Activated CD8-positive, alpha-beta memory T cell treated with anti-CD3 and anti-CD28 coated beads, Interleukin-2, amount 10 ng/mL, durations not matched to agents 7 days and 5 days (primary cell): Measurements from ENCODE around the gene ARF1. TPM values are rescaled to one million over a fixed set of nuclear protein-coding genes. Genes with fewer than 3 reads are reported as not detected.

ENCODE experiments used
- ATAC-seq: fragments of 150-1000 bp; cut with Tn5 transposase; one replicate; pipeline ENCODE4 v1.10.0; 2021; ENCODE audit warnings: moderate library complexity
- CTCF ChIA-PET: fragments of 350-600 bp; sonication (Branson Sonifier 250); formaldehyde crosslinking; loops from one replicate; lab custom pipeline; 2021; ENCODE audit warnings: antibody characterized with exemption; lab: Charles Lee
- DNase-seq: peaks from one replicate; pipeline ENCODE4 v3.0.0-alpha.2; 2020
- H3K27ac Mint-ChIP-seq: one replicate; pipeline ENCODE4 v1.8.0; 2021; ENCODE audit warnings: mild to moderate bottlenecking, mixed read lengths
- H3K27me3 Mint-ChIP-seq: one replicate; pipeline ENCODE4 v1.8.0; 2021; ENCODE audit warnings: mixed read lengths
- H3K36me3 Mint-ChIP-seq: one replicate; pipeline ENCODE4 v1.8.0; 2021; ENCODE audit warnings: mild to moderate bottlenecking, mixed read lengths
- H3K4me1 Mint-ChIP-seq: one replicate; pipeline ENCODE4 v1.8.0; 2021; ENCODE audit warnings: mixed read lengths
- H3K4me3 Mint-ChIP-seq: one replicate; pipeline ENCODE4 v1.8.0; 2021; ENCODE audit warnings: mild to moderate bottlenecking, moderate library complexity, mixed read lengths
- H3K9me3 Mint-ChIP-seq: one replicate; pipeline ENCODE4 v1.8.0; 2022; ENCODE audit warnings: low read depth, mixed read lengths
- total RNA-seq, 2 experiments: library from RNA; stranded (reverse); gene quantifications; one replicate each; pipeline ENCODE4 v1.2.3, GENCODE V29; 2021

Gene ARF1
- total RNA-seq: 100 to 1,000 TPM; 313 to 344 TPM

DNA sequence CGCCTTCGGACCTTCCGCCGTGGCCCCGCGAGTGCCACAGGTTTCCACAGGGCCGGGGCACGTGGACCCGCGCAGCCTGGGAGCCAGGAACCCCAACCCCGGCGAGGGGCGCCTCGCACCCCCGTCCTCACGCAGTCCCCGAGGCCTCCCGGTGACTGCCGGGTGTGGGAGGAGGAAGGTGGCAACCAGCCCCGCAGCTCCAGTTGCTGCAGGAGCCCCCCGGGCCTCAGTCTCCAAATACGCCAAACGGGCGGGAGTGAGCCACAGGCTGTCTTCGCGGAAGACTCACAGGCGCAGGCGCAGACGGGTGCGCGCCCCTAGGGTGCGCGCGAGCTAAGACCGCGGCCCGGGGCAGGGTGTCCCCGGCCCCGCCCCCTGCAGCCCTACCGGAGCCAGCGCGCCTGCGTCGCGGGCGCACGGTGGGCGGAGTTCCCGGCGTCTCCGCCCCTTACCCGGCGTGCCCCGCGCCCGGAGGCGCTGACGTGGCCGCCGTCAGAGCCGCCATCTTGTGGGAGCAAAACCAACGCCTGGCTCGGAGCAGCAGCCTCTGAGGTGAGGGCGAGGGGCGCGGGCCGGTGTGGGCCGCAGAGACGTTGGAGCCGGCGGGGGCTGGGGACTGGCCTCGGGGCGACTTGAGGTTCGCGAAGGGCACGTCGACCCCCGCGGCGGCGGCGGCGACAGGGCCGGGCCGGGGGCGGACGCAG is at the start of gene ARF1:
TSS of gene ARF1 (plus strand) at position 495 of the 704 bp plus-strand sequence. CDS start 14,407 bp downstream, outside the sequence.
- H3K4me3 Mint-ChIP-seq: peak within 1 kb of the TSS; percentile 99
- no peaks in the 10 kb centered on the region for H3K9me3 Mint-ChIP-seq
- H3K27ac Mint-ChIP-seq: peak within 1 kb of the TSS; percentile 97
- no peaks in the 10 kb centered on the region for H3K27me3 Mint-ChIP-seq
- CTCF ChIA-PET: interaction anchor here (0.8 to 2.1 kb wide), 8 partner anchors 9 to 601 kb away, joined by 3 to 6 read pairs (median 4); partner anchors contain the start of gene MRPL55
- DNase-seq (peak; percentile 95), ATAC-seq (peak; percentile 88)
- H3K4me1 Mint-ChIP-seq: peaks cover 40% of the 10 kb centered on the region
- peaks cover 26% of the 10 kb centered on the region for H3K36me3 Mint-ChIP-seq

DNA sequence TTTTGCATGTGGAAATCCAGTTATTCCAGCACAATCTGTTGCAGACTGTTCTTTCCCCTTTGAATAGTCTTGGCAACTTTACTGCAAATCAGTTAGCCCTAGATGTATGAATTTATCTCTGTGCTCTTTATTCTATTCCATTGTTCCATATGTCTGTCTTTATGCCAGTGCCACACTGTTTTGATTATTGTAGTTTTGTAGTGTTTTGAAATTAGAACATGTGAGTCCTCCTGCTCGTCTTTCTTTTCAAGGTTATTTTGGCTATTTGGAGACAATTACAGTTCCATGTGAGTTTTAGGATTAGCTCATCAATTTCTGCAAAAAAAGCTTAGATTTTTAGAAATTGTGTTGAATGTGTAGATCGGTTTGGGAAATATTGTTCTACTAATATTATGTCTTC is 49.1 kb upstream of the ARF1 start:
- Mint-ChIP-seq H3K4me1 (no peaks in the 10 kb centered on the region), H3K4me3 (no peak overlapping the region), H3K36me3 (no peaks in the 10 kb centered on the region), H3K27me3 (peaks cover 24% of the 10 kb centered on the region), H3K9me3 (no peaks in the 10 kb centered on the region), H3K27ac (no peak overlapping the region)
- CTCF ChIA-PET: no interaction called here
- DNase-seq (no peak), ATAC-seq (no peak)

DNA sequence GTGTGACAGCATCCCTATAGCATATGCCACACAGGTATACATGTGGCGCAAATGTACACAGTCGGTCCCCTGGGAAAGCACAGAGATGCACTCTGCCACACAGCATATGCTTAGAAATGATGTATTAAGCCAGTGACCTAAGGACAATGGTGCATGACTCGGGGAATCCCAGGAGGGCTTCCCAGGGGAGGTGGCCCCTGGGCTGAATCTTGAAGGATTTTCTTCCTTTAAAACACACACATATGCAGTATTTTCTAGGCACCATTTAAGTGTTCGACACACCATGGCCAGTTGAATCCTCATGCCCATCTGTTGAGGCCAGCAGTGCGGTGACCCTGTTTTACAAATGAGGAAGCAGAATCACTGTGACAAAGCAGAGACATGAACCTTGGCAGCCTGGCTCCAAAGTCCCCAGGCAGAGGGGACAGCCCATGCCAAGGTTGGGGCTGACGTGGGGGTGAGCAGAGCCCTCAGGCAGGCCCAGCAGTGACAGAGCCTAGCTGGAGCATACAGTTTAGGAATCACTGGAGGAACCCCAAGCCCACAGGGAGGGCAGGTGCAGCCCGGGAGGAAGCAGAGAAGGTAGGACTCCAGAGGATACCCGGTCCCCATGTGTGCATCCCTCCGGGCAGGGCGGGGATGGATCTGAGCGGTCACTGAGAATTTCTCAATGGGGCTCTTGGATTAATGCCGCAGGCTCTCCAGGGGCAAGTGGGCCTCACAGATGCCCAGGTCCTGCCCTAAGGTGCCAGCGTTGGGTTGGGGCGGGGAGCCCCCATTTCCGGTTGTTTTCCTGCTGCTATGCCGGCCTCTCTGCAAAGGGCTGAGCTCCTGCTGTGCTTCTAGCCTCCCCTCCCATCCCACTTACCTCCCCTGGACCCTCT is 47.3 kb upstream of the ARF1 start:
- Mint-ChIP-seq H3K27ac (no peak overlapping the region), H3K36me3 (no peaks in the 10 kb centered on the region), H3K27me3 (peaks cover 32% of the 10 kb centered on the region), H3K4me3 (no peak overlapping the region), H3K9me3 (no peaks in the 10 kb centered on the region), H3K4me1 (no peaks in the 10 kb centered on the region)
- ATAC-seq: no peak
- CTCF ChIA-PET: no interaction called here
- no peak for DNase-seq

DNA sequence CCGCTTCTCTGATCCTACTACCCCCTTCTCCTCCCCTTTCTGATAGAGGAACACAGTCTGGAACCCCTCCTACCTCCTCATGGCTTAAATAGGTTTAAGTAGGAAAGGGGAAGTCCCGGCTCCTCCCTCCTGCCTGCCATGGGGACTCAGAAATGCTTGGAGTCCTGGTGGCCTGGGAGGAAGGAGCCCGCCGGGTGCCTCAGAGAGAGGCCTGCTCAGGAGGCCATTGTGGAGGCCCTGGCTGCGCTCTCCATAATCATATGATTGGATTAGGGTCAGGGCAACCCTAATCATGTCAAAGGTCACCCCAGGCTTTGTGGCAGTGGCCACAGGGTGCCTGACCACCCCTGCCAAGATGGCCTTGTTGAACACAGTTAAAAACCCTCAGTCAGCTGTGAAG is 46.7 kb upstream of the ARF1 start:
- no peak overlapping the region for H3K4me3 Mint-ChIP-seq
- peaks cover 35% of the 10 kb centered on the region for H3K27me3 Mint-ChIP-seq
- H3K27ac Mint-ChIP-seq: no peak overlapping the region
- DNase-seq (no peak), ATAC-seq (no peak)
- H3K4me1 Mint-ChIP-seq: no peaks in the 10 kb centered on the region
- no peaks in the 10 kb centered on the region for H3K36me3 Mint-ChIP-seq
- no peaks in the 10 kb centered on the region for H3K9me3 Mint-ChIP-seq
- CTCF ChIA-PET: no interaction called here

DNA sequence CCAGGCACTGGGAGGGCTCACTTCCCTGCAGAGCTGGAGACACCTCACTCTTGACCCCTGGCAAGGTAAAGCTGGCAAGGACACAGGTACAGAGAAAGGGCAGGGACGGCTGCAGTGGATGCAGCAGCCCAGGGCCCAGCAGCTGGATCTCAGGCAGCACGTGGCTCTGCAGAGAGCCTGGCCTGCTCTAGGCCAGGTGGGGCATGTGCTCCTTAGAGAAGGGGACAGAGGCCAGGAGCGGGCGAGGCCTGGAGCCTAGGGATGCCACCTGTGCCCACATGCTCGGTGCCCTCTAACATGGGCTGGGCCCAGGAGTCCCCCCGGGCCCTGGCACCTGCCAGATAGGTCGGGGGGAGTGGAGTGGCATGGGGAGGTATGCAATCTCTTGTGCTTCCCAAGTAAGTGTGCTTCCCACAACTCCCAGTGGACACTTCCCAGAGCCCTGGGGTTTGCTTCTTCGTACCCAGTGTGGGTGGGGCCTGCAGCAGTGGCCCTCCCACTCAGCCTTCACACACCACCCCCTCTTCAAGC is 45.7 kb upstream of the ARF1 start:
- DNase-seq (no peak), ATAC-seq (no peak)
- Mint-ChIP-seq H3K27ac (no peak overlapping the region), H3K4me3 (no peak overlapping the region), H3K27me3 (peaks cover 35% of the 10 kb centered on the region), H3K4me1 (no peaks in the 10 kb centered on the region), H3K36me3 (no peaks in the 10 kb centered on the region), H3K9me3 (no peaks in the 10 kb centered on the region)
- CTCF ChIA-PET: no interaction called here

DNA sequence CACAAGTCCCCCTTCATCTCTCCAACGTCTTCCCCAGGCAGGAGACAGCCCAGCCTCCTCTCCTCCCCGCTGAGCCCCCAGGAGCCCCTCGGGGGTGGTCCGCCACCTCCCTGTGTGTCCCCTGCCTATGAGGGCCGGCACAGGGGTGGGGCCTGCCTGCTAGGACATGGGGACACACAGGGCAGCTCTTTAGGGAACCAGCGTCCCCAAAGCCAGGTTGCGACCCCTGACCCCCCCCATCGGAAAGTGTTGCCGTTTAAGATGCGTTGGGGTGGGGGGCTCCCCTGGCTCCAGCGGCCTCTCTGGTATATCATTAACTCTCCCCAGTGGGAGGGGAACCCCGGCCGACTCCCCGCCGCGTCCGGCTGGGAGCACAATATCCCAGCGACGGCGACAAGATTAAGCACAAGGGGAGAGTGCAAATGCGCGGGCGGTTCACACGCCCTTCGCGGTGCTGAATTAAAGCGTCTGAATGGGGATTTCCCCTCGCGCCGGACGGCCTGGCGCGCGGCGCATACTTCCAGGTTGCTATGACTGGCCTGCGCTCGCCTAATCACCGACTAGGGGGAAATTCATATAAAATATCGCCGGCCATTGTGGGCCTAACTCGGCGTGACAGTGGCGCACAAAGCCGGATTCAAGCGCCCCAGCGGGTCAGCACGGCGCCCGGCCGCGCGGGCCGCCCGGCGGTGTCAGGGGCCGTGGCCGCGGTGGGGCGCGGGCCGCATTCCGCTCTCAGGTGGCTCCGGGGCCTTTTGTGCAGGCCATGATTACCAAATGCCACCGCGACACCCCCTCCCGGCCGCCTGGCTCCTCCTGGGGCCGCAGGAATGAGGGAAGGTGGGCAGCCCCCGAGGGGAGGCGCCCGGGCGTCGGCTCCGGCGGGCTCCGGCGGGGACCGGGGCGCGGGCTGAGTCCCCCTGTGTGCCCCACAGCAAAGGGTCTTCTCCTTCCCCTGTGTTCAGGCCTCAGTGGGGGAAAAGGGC is 44.8 kb upstream of the ARF1 start:
- H3K4me1 Mint-ChIP-seq: no peaks in the 10 kb centered on the region
- peak; percentile 55 for DNase-seq
- ATAC-seq: peak; percentile 76
- H3K27me3 Mint-ChIP-seq: peaks cover 34% of the 10 kb centered on the region
- no peak overlapping the region for H3K4me3 Mint-ChIP-seq
- H3K9me3 Mint-ChIP-seq: no peaks in the 10 kb centered on the region
- H3K36me3 Mint-ChIP-seq: no peaks in the 10 kb centered on the region
- H3K27ac Mint-ChIP-seq: no peak overlapping the region
- CTCF ChIA-PET: no interaction called here

DNA sequence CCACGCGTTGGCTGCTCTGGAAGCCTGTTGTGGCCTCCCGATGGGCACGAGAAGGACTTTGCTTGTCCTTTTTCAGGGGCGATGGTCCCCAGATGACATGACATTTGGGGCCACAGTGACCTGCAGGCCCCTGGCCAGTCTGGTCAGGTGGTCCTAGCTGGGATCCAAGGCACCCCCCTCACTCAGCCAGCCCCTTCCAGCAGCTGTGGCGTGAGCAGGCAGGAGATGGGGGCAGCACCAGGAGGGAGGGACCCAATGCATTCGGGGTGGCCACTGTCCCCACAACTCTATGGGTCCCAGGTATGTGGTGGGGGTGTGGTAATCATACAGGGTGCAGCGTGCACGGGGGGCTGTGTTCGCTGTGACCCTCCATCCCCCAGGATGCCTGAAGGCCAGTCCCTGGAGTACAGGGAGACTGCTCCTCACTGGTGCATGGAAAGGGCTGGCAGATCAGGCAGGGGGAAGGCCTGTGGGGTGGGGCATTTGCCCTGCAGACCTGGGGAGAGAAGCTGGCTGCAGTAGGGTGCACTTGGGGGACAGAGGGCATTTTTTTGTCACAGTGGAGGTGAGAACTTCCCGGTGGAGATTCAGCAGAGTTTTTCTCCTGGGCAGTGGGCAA is 44.0 kb upstream of the ARF1 start:
- Mint-ChIP-seq H3K36me3 (no peaks in the 10 kb centered on the region), H3K4me3 (no peak overlapping the region), H3K4me1 (no peaks in the 10 kb centered on the region), H3K27me3 (peaks cover 26% of the 10 kb centered on the region), H3K9me3 (no peaks in the 10 kb centered on the region), H3K27ac (no peak overlapping the region)
- DNase-seq: no peak
- no peak for ATAC-seq
- CTCF ChIA-PET: no interaction called here

DNA sequence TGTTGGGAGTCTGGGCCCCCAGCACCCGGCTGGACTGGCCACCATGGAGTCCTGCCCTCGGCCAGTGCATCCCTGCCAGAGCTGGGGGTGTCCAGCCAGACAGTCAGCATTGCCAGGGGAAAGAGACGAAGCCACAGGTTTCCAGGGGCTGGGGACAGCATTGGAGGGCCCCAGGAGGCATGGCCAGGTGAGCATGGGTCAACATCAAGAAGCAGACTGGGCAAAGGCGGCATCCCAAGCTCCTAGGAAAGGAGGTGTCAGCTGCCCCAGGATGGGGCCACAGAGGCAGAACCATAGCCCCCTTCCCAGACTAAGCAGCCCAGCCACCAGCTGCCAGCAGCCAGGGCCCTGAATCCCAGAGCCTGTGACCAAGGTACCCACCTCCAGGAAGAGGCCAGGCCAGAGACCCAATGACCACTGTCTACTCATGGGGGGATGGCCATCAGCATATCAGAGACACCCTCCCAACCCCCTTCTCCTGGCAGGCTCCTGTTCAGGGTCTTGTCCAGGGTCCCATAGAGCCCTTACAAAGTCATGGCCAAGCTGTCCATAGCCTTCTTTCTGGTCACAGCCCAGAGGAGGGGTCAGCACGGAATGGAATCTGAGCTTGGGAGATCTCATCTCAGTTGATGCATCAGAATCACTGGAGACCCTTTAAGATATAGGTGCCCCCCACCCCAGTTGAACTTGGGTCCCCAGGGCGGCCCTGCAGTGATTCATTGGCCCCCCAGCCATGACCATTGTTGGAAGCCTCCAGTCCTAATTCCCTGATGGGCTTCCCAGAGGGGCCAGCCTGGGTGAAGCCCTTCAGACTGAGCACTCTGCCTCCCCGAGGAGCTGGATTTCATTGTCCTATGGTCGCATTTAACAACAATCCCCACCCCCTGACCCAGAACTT is 43.3 kb upstream of the ARF1 start:
- Mint-ChIP-seq H3K4me1 (no peaks in the 10 kb centered on the region), H3K36me3 (no peaks in the 10 kb centered on the region)

DNA sequence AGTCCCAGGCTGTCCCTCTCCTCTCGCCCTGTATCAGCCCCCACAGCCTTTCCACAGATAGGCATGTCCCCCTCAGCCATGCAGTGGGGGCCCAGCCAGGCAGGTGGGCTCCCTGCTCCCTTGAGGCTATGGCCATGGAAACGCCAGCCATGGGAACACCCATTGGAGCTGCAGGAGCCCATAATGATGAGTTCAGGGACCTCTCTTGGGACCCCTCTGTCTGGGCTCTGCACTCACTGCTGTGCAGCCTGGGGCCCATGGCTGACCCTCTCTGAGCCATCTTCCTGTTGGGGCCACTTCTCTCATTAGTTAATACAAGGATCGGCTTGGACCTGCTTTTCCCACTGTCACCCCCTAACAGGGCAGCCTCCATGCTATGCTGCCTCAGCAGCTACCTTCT is 42.5 kb upstream of the ARF1 start:
- Mint-ChIP-seq H3K27ac (no peak overlapping the region), H3K36me3 (no peaks in the 10 kb centered on the region), H3K9me3 (no peaks in the 10 kb centered on the region), H3K4me3 (no peak overlapping the region), H3K4me1 (no peaks in the 10 kb centered on the region), H3K27me3 (peaks cover 23% of the 10 kb centered on the region)
- DNase-seq: no peak
- CTCF ChIA-PET: no interaction called here
- no peak for ATAC-seq

More for the DNA sequence above, 43.3 kb upstream of the ARF1 start:
- no peak for DNase-seq
- no peaks in the 10 kb centered on the region for H3K9me3 Mint-ChIP-seq
- no peak overlapping the region for H3K4me3 Mint-ChIP-seq
- no peak for ATAC-seq
- CTCF ChIA-PET: no interaction called here
- peaks cover 24% of the 10 kb centered on the region for H3K27me3 Mint-ChIP-seq
- H3K27ac Mint-ChIP-seq: no peak overlapping the region

DNA sequence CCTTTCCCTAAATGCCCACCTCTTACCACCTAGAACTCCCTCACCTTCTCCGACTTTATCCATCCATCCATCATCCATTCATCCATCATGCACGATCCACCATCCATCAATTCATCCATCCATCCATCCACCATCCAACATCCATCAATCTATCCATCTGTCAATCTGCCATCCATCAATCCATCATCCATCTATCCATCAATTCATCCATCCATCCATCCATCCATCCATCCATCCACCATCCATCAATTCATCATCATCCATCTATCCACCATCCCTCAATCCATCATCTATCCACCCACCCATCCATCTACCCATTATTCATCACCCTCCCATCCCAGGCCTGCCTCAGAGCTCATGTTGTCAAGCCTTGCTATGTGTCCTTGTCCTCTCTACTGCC is 41.2 kb upstream of the ARF1 start:
- Mint-ChIP-seq H3K9me3 (no peaks in the 10 kb centered on the region), H3K27ac (no peak overlapping the region), H3K4me1 (no peaks in the 10 kb centered on the region), H3K27me3 (peaks cover 23% of the 10 kb centered on the region), H3K4me3 (no peak overlapping the region), H3K36me3 (no peaks in the 10 kb centered on the region)
- CTCF ChIA-PET: no interaction called here
- DNase-seq: no peak
- ATAC-seq: no peak

DNA sequence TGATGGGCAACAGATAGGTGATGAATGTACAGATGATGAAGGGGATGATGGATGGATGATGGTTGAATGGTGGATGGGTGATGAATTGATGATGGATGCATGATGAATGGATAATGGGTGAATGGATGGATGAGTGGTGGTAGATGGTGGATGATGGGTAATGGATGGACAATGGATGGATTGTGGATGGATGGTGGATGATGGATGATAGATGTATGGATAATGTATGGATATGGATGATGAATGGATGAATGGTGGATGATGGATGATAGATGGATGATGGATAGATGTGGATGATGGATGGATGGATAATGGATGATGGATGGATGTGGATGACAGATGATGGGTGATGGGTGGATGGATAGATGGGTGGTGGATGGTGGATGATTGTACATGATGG is 40.0 kb upstream of the ARF1 start:
- no peaks in the 10 kb centered on the region for H3K4me1 Mint-ChIP-seq
- H3K36me3 Mint-ChIP-seq: no peaks in the 10 kb centered on the region
- no peak overlapping the region for H3K27ac Mint-ChIP-seq
- no peak for DNase-seq
- H3K27me3 Mint-ChIP-seq: peaks cover 15% of the 10 kb centered on the region
- H3K9me3 Mint-ChIP-seq: no peaks in the 10 kb centered on the region
- no peak for ATAC-seq
- H3K4me3 Mint-ChIP-seq: no peak overlapping the region
- CTCF ChIA-PET: no interaction called here
